H1 (cell line): ENCODE measurements around the gene FKBP2. TPM values are rescaled to one million over a fixed set of nuclear protein-coding genes. Genes with fewer than 3 reads are reported as not detected.

Experiments
- CBX5 ChIP-seq: fragments of 300-800, 300-1000 bp; sonication (generic); IDR thresholded peaks from 2 replicates; pipeline ENCODE4 v1.7.1; 2016; ENCODE audit warnings: antibody characterized with exemption, low read length, low read depth
- CHD2 ChIP-seq: IDR thresholded peaks from 2 replicates; pipeline ENCODE4 v1.6.1; 2012; ENCODE audit warnings: low read length, improper control_type of control experiment
- CREB1 ChIP-seq: IDR thresholded peaks from 2 replicates; pipeline ENCODE4 v1.6.1; 2012; ENCODE audit warnings: inconsistent platforms
- FOSL1 ChIP-seq: IDR thresholded peaks from 2 replicates; pipeline ENCODE4 v1.6.1; 2011; ENCODE audit warnings: mild to moderate bottlenecking, low read depth, low read length, moderate library complexity; ENCODE audit not compliant: insufficient read depth
- KDM4A ChIP-seq: IDR thresholded peaks from one replicate; pipeline ENCODE4 v1.7.1; 2012; ENCODE audit warnings: low read depth, mild to moderate bottlenecking, moderate library complexity, low read length, inconsistent platforms; ENCODE audit not compliant: severe bottlenecking
- RNF2 ChIP-seq: fragments of 200-900, 300-1000 bp; sonication (generic); IDR thresholded peaks from 2 replicates; pipeline ENCODE4 v1.7.1; 2016; ENCODE audit warnings: borderline replicate concordance, low read depth, mild to moderate bottlenecking, antibody characterized with exemption, low read length; ENCODE audit not compliant: poor library complexity, severe bottlenecking; ENCODE audit errors: missing control alignments
- TEAD4 ChIP-seq: IDR thresholded peaks from 2 replicates; pipeline ENCODE4 v1.6.1; 2012; ENCODE audit warnings: low read depth, low read length, inconsistent platforms, mixed read lengths
- polyA plus RNA-seq, 7 experiments: library from polyadenylated mRNA; depleted of rRNA in 3 of 7; stranded (reverse) in 5 of 7; unstranded in 2 of 7; fragments of >200 nt in 5 of 7; fragments of 200-250 nt in 2 of 7; gene quantifications; 1 replicate in 5 of 7; 2 replicates in 1 of 7; 4 replicates in 1 of 7; pipeline versions ENCODE4 v1.2.1 to v1.2.3, GENCODE V29; 2011 to 2013; ENCODE audit warnings: missing spikeins in 2 of 7, mixed read lengths in 2 of 7
- total RNA-seq: library from RNA; stranded (reverse); fragmentation: NEBNext Ultra II Directional; extraction: Animal tissue kit (Norgen Biotek cat#: 25700); gene quantifications from 2 replicates; pipeline ENCODE4 v1.2.1, GENCODE V29; 2021
- TF ChIP-seq, protein P1 (sequence below): fragments of 300-600 bp; sonication (generic); IDR thresholded peaks from 2 replicates; pipeline ENCODE4 v1.7.1; 2012; ENCODE audit warnings: low read length, moderate library complexity, mild to moderate bottlenecking, inconsistent platforms; ENCODE audit not compliant: insufficient replicate concordance

FKBP2 gene
- total and polyA plus RNA-seq, 2 of the 8 experiments (the other 6 are each of a cell fraction or from before 2014, with no cell fraction given) = 41.7 to 52.5 TPM

DNA sequence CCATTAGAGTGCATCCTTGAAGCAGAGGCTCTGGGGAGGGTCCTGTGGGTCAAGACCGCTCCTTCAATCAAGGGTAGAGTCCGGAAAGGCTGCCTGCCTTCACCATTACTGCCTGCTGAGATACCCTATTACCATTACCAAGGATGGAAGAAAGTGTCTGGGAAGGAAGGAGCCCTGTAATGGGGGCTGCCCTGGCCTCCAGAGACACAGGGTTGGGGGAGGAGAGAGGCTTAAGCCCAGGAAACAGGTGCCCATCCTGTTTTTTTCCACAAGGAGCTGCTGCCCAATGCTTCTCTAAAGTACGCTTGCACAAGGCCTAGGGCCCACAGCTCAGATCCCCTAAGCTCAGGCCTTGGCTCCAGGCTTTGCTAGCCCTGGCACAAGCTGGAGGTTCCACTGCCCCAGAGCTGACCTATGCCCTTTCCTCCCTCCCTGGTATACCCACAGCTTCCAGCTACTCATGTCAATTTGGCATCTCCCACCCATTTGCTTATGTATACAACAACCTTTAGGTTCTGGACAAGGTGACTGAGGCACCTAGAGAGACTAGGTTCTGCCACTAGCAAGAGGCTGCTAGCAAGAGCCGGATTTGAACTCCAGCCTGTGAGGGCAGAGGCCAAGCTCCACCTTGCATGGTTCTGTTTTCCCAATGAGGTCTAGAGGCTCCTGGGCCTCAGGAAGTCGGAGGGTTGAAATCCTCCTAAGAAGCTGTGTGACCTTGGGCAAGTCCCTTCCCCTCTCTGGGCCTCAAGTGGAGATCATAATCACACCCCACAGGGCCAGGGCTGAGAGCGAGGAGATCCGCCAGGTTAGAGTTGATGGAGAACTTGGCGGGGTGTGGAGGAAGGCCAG lies 8.9 kb downstream of the FKBP2 start (continued):
- TF ChIP-seq KDM4A = no peak
- TF ChIP-seq TEAD4 = no peak
- TF ChIP-seq, protein P1, sequence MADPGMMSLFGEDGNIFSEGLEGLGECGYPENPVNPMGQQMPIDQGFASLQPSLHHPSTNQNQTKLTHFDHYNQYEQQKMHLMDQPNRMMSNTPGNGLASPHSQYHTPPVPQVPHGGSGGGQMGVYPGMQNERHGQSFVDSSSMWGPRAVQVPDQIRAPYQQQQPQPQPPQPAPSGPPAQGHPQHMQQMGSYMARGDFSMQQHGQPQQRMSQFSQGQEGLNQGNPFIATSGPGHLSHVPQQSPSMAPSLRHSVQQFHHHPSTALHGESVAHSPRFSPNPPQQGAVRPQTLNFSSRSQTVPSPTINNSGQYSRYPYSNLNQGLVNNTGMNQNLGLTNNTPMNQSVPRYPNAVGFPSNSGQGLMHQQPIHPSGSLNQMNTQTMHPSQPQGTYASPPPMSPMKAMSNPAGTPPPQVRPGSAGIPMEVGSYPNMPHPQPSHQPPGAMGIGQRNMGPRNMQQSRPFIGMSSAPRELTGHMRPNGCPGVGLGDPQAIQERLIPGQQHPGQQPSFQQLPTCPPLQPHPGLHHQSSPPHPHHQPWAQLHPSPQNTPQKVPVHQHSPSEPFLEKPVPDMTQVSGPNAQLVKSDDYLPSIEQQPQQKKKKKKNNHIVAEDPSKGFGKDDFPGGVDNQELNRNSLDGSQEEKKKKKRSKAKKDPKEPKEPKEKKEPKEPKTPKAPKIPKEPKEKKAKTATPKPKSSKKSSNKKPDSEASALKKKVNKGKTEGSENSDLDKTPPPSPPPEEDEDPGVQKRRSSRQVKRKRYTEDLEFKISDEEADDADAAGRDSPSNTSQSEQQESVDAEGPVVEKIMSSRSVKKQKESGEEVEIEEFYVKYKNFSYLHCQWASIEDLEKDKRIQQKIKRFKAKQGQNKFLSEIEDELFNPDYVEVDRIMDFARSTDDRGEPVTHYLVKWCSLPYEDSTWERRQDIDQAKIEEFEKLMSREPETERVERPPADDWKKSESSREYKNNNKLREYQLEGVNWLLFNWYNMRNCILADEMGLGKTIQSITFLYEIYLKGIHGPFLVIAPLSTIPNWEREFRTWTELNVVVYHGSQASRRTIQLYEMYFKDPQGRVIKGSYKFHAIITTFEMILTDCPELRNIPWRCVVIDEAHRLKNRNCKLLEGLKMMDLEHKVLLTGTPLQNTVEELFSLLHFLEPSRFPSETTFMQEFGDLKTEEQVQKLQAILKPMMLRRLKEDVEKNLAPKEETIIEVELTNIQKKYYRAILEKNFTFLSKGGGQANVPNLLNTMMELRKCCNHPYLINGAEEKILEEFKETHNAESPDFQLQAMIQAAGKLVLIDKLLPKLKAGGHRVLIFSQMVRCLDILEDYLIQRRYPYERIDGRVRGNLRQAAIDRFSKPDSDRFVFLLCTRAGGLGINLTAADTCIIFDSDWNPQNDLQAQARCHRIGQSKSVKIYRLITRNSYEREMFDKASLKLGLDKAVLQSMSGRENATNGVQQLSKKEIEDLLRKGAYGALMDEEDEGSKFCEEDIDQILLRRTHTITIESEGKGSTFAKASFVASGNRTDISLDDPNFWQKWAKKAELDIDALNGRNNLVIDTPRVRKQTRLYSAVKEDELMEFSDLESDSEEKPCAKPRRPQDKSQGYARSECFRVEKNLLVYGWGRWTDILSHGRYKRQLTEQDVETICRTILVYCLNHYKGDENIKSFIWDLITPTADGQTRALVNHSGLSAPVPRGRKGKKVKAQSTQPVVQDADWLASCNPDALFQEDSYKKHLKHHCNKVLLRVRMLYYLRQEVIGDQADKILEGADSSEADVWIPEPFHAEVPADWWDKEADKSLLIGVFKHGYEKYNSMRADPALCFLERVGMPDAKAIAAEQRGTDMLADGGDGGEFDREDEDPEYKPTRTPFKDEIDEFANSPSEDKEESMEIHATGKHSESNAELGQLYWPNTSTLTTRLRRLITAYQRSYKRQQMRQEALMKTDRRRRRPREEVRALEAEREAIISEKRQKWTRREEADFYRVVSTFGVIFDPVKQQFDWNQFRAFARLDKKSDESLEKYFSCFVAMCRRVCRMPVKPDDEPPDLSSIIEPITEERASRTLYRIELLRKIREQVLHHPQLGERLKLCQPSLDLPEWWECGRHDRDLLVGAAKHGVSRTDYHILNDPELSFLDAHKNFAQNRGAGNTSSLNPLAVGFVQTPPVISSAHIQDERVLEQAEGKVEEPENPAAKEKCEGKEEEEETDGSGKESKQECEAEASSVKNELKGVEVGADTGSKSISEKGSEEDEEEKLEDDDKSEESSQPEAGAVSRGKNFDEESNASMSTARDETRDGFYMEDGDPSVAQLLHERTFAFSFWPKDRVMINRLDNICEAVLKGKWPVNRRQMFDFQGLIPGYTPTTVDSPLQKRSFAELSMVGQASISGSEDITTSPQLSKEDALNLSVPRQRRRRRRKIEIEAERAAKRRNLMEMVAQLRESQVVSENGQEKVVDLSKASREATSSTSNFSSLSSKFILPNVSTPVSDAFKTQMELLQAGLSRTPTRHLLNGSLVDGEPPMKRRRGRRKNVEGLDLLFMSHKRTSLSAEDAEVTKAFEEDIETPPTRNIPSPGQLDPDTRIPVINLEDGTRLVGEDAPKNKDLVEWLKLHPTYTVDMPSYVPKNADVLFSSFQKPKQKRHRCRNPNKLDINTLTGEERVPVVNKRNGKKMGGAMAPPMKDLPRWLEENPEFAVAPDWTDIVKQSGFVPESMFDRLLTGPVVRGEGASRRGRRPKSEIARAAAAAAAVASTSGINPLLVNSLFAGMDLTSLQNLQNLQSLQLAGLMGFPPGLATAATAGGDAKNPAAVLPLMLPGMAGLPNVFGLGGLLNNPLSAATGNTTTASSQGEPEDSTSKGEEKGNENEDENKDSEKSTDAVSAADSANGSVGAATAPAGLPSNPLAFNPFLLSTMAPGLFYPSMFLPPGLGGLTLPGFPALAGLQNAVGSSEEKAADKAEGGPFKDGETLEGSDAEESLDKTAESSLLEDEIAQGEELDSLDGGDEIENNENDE = no peak
- TF ChIP-seq CHD2 = no peak
- TF ChIP-seq FOSL1 = no peak
- TF ChIP-seq CREB1 = 0 out of 2 replicates have a peak, but pooled peaks have one; percentile 28
- no peak for TF ChIP-seq RNF2
- TF ChIP-seq CBX5 = no peak
